ENCODE results near the gene MXRA8. TPM values are rescaled to one million over a fixed set of nuclear protein-coding genes. Genes with fewer than 3 reads are reported as not detected.

The MXRA8 gene
- total and polyA plus RNA-seq, 9 of the 15 experiments (the other 6 are each of a cell fraction or from before 2014, with no cell fraction given), result 0.66 to 11.3 (median 6.3) TPM

GRCh38 chr1:1349256-1350012 lies 8.9 kb downstream of the MXRA8 start, which contains the start of gene DVL1 (continued):
- peak; percentile 46 to 75 (median 57); a peak in 5 of 6 replicates for TF ChIP-seq CTCF (IDR thresholded peaks at IDR 0.05 in 2 of 3, conservative IDR thresholded peaks at IDR 0.05 in 1 of 3; ENCODE audit: insufficient read depth in 2 of 3, low read depth in 1 of 3, low read length in 3 of 3)
- TF ChIP-seq CLOCK (CRISPR knock-in tag; IDR thresholded peaks at IDR 0.05; ENCODE audit: borderline replicate concordance), result no peak
- TF ChIP-seq SMARCC2 (IDR thresholded peaks at IDR 0.05; ENCODE audit: low read depth), result no peak
- TF ChIP-seq ZNF511 (CRISPR knock-in tag; IDR thresholded peaks at IDR 0.05), result peak; percentile 83; the same call in 1 of the 2 replicates
- TF ChIP-seq DACH1 (IDR thresholded peaks at IDR 0.05; ENCODE audit: partially characterized antibody), result no peak
- no peak for TF ChIP-seq GATAD2A (IDR thresholded peaks at IDR 0.05)
- TF ChIP-seq POU5F1 (IDR thresholded peaks at IDR 0.05; ENCODE audit: borderline replicate concordance, low read depth, low read length, partially characterized antibody), result no peak
- TF ChIP-seq GTF2A2 (tag; IDR thresholded peaks at IDR 0.05), result no peak
- peak; percentile 60; the same call in 1 of the 2 replicates for TF ChIP-seq DMBX1 (CRISPR knock-in tag; IDR thresholded peaks at IDR 0.05; ENCODE audit: borderline replicate concordance)
- peak; percentile 63; the same call in 1 of the 2 replicates for TF ChIP-seq ZNF766 (CRISPR knock-in tag; conservative IDR thresholded peaks at IDR 0.05)
- TF ChIP-seq ZNF589 (CRISPR knock-in tag; IDR thresholded peaks at IDR 0.05; ENCODE audit: low read depth), result peak; percentile 30; the same call in 1 of the 2 replicates
- no peak for TF ChIP-seq SMARCB1 (IDR thresholded peaks at IDR 0.05; ENCODE audit: insufficient read length, low read depth)
- TF ChIP-seq ZBTB17 (CRISPR knock-in tag; IDR thresholded peaks at IDR 0.05), result peak; percentile 78
- TF ChIP-seq TGIF2 (CRISPR knock-in tag; IDR thresholded peaks at IDR 0.05), result no peak
- TF ChIP-seq KLF6 (CRISPR knock-in tag; IDR thresholded peaks at IDR 0.05; ENCODE audit: borderline replicate concordance), result no peak
- peak; percentile 97 for TF ChIP-seq GATAD2B (IDR thresholded peaks at IDR 0.05; ENCODE audit: borderline replicate concordance)
- TF ChIP-seq BCLAF1 (IDR thresholded peaks at IDR 0.05; ENCODE audit: borderline replicate concordance in 1 of 2, control insufficient read depth in 1 of 2, low read depth in 2 of 2, low read length in 1 of 2), result no peak
- TF ChIP-seq ZNF165 (CRISPR knock-in tag; IDR thresholded peaks at IDR 0.05; ENCODE audit: borderline replicate concordance), result no peak
- TF ChIP-seq ZKSCAN1 (IDR thresholded peaks at IDR 0.05; ENCODE audit: low read depth, low read length), result 0 out of 2 replicates have a peak, but pooled peaks have one; percentile 9
